CD4-positive, CD25-positive, alpha-beta regulatory T cell (primary cell): Measurements from ENCODE around the gene RNF144A. TPM values are rescaled to one million over a fixed set of nuclear protein-coding genes. Genes with fewer than 3 reads are reported as not detected.
A peak's percentile ranks its signal among the peaks of the same experiment; 100 is the strongest.

Source experiments
- ATAC-seq, 2 donors: fragments of 150-1000 bp; cut with Tn5 transposase; one replicate each; pipeline ENCODE4 v1.10.0; 2021; ENCODE audit warnings: low read depth in 2 of 2, moderate number of reproducible peaks in 2 of 2, moderate library complexity in 1 of 2
- DNase-seq, 3 donors: peaks; one replicate each; pipeline versions ENCODE4 v3.0.0 to v3.0.0-alpha.2; 2012 to 2022; ENCODE audit warnings: mixed read lengths in 1 of 3
- H3K27ac ChIP-seq: one replicate; pipeline ENCODE4 v1.7.0; 2013; ENCODE audit warnings: mild to moderate bottlenecking, low read length; ENCODE audit not compliant: insufficient read depth, poor library complexity, severe bottlenecking
- H3K27me3 ChIP-seq: one replicate; pipeline ENCODE4 v1.7.0; 2013; ENCODE audit warnings: low read length; ENCODE audit not compliant: control insufficient read depth, insufficient read depth
- H3K36me3 ChIP-seq: one replicate; pipeline ENCODE4 v1.7.0; 2013; ENCODE audit warnings: mild to moderate bottlenecking, low read length, moderate library complexity; ENCODE audit not compliant: control insufficient read depth, insufficient read depth
- H3K4me1 ChIP-seq: 2 replicates; pipeline ENCODE4 v1.7.0; 2013; ENCODE audit warnings: mild to moderate bottlenecking, low read length; ENCODE audit not compliant: insufficient read depth, control insufficient read depth, poor library complexity, severe bottlenecking
- H3K4me3 ChIP-seq: one replicate; pipeline ENCODE4 v1.7.0; 2013; ENCODE audit warnings: low read depth, mild to moderate bottlenecking, low read length, moderate library complexity
- H3K9me3 ChIP-seq, 2 experiments: 1 replicate in 1 of 2; 2 replicates in 1 of 2; pipeline ENCODE4 v1.7.0; 2013; ENCODE audit warnings: low read length in 2 of 2, mild to moderate bottlenecking in 1 of 2, moderate library complexity in 1 of 2; ENCODE audit not compliant: control insufficient read depth in 2 of 2
- H3K27ac Mint-ChIP-seq, 3 donors: one replicate each; pipeline ENCODE4 v1.8.0; 2020 to 2022; ENCODE audit warnings: mild to moderate bottlenecking in 3 of 3, mixed read lengths in 3 of 3, moderate library complexity in 2 of 3
- H3K27me3 Mint-ChIP-seq: one replicate; pipeline ENCODE4 v1.8.0; 2022; ENCODE audit warnings: mild to moderate bottlenecking, mixed read lengths
- H3K36me3 Mint-ChIP-seq: one replicate; pipeline ENCODE4 v1.8.0; 2020; ENCODE audit warnings: mixed read lengths
- H3K4me1 Mint-ChIP-seq, 4 donors: one replicate each; pipeline ENCODE4 v1.8.0; 2020 to 2022; ENCODE audit warnings: mixed read lengths in 4 of 4, mild to moderate bottlenecking in 1 of 4
- H3K4me3 Mint-ChIP-seq, 4 donors: one replicate each; pipeline ENCODE4 v1.8.0; 2020 to 2022; ENCODE audit warnings: mild to moderate bottlenecking in 4 of 4, mixed read lengths in 4 of 4, moderate library complexity in 3 of 4
- H3K9me3 Mint-ChIP-seq, 7 donors: one replicate each; pipeline ENCODE4 v1.8.0; 2020 to 2022; ENCODE audit warnings: mixed read lengths in 7 of 7, mild to moderate bottlenecking in 3 of 7, moderate library complexity in 2 of 7
- polyA plus RNA-seq, 4 donors: library from polyadenylated mRNA; unstranded; fragments of 300-500 nt; fragmentation: Illumina TruSeq; gene quantifications; one replicate each; pipeline ENCODE4 v1.2.3, GENCODE V29; 2021
- total RNA-seq: library from RNA; stranded (reverse); gene quantifications from one replicate; pipeline ENCODE4 v1.2.3, GENCODE V29; 2022

The RNF144A gene
- total and polyA plus RNA-seq, 5 donors from 2014 or later = 4.8 to 11.4 (median 8.3) TPM

GRCh38 chr2:6959751-6960150 is 42.5 kb downstream of the RNF144A start:
- H3K36me3 Mint-ChIP-seq = peaks cover 8% of the 10 kb centered on the region

GRCh38 chr2:6960659-6961058 is 43.4 kb downstream of the RNF144A start:
- Mint-ChIP-seq H3K27ac (peak overlapping the region in 2 of 3 donors; percentile 20 to 31), H3K27me3 (no peaks in the 10 kb centered on the region), H3K36me3 (peaks cover 13% of the 10 kb centered on the region), H3K9me3 (peaks cover 0 to 2% (median 0%) of the 10 kb centered on the region in 7 donors), H3K4me1 (peaks cover 0 to 41% (median 19%) of the 10 kb centered on the region in 4 donors), H3K4me3 (no peak overlapping the region)
- H3K27ac ChIP-seq = no peak overlapping the region
- no peak for DNase-seq
- no peak for ATAC-seq
- no peaks in the 10 kb centered on the region for H3K27me3 ChIP-seq
- no peaks in the 10 kb centered on the region for H3K9me3 ChIP-seq
- no peaks in the 10 kb centered on the region for H3K4me1 ChIP-seq
- no peak overlapping the region for H3K4me3 ChIP-seq
- no peaks in the 10 kb centered on the region for H3K36me3 ChIP-seq

More at GRCh38 chr2:6959751-6960150, 42.5 kb downstream of the RNF144A start:
- Histone ChIP-seq H3K9me3 (no peaks in the 10 kb centered on the region), H3K36me3 (no peaks in the 10 kb centered on the region), H3K4me1 (no peaks in the 10 kb centered on the region), H3K27me3 (no peaks in the 10 kb centered on the region), H3K4me3 (no peak overlapping the region), H3K27ac (no peak overlapping the region)
- Mint-ChIP-seq H3K27me3 (no peaks in the 10 kb centered on the region), H3K27ac (peak overlapping the region in 1 of 3 donors; percentile 8), H3K4me3 (no peak overlapping the region), H3K9me3 (peaks cover 0 to 2% (median 0%) of the 10 kb centered on the region in 7 donors), H3K4me1 (peaks cover 0 to 35% (median 17%) of the 10 kb centered on the region in 4 donors)
- ATAC-seq (no peak), DNase-seq (no peak)

GRCh38 chr2:6963727-6964126 is 46.5 kb downstream of the RNF144A start:
- Histone ChIP-seq H3K9me3 (no peaks in the 10 kb centered on the region), H3K4me3 (no peak overlapping the region), H3K27me3 (no peaks in the 10 kb centered on the region), H3K36me3 (no peaks in the 10 kb centered on the region), H3K4me1 (no peaks in the 10 kb centered on the region), H3K27ac (no peak overlapping the region)
- H3K27ac Mint-ChIP-seq = no peak overlapping the region
- ATAC-seq (no peak), DNase-seq (no peak)
- H3K4me3 Mint-ChIP-seq = no peak overlapping the region
- H3K4me1 Mint-ChIP-seq = peaks cover 0 to 45% (median 20%) of the 10 kb centered on the region in 4 donors
- H3K36me3 Mint-ChIP-seq = peaks cover 21% of the 10 kb centered on the region
- no peaks in the 10 kb centered on the region for H3K27me3 Mint-ChIP-seq
- H3K9me3 Mint-ChIP-seq = peaks cover 0 to 2% (median 0%) of the 10 kb centered on the region in 7 donors

GRCh38 chr2:6965071-6965795 is 48.0 kb downstream of the RNF144A start:
- Mint-ChIP-seq H3K4me1 (peaks cover 0 to 32% (median 13%) of the 10 kb centered on the region in 4 donors), H3K27ac (peak overlapping the region in 1 of 3 donors; percentile 55)

GRCh38 chr2:6966446-6966940 is 49.3 kb downstream of the RNF144A start:
- Histone ChIP-seq H3K27me3 (no peaks in the 10 kb centered on the region), H3K4me1 (no peaks in the 10 kb centered on the region), H3K36me3 (peaks cover 5% of the 10 kb centered on the region), H3K4me3 (no peak overlapping the region), H3K27ac (no peak overlapping the region), H3K9me3 (no peaks in the 10 kb centered on the region)
- H3K27me3 Mint-ChIP-seq = no peaks in the 10 kb centered on the region
- DNase-seq (no peak), ATAC-seq (no peak)
- no peak overlapping the region for H3K27ac Mint-ChIP-seq
- peaks cover 36% of the 10 kb centered on the region for H3K36me3 Mint-ChIP-seq
- peaks cover 0 to 29% (median 10%) of the 10 kb centered on the region in 4 donors for H3K4me1 Mint-ChIP-seq
- H3K9me3 Mint-ChIP-seq = peaks cover 0 to 2% (median 0%) of the 10 kb centered on the region in 7 donors
- no peak overlapping the region for H3K4me3 Mint-ChIP-seq

More at GRCh38 chr2:6965071-6965795, 48.0 kb downstream of the RNF144A start:
- Histone ChIP-seq H3K36me3 (no peaks in the 10 kb centered on the region), H3K27ac (no peak overlapping the region), H3K4me3 (no peak overlapping the region), H3K4me1 (no peaks in the 10 kb centered on the region), H3K27me3 (no peaks in the 10 kb centered on the region), H3K9me3 (no peaks in the 10 kb centered on the region)
- peaks cover 25% of the 10 kb centered on the region for H3K36me3 Mint-ChIP-seq
- ATAC-seq = no peak
- H3K27me3 Mint-ChIP-seq = no peaks in the 10 kb centered on the region
- no peak for DNase-seq
- H3K9me3 Mint-ChIP-seq = peaks cover 0 to 2% (median 0%) of the 10 kb centered on the region in 7 donors
- H3K4me3 Mint-ChIP-seq = no peak overlapping the region

- Histone ChIP-seq H3K36me3 (peaks cover 5% of the 10 kb centered on the region), H3K27me3 (no peaks in the 10 kb centered on the region), H3K4me1 (no peaks in the 10 kb centered on the region), H3K9me3 (no peaks in the 10 kb centered on the region), H3K4me3 (no peak overlapping the region), H3K27ac (no peak overlapping the region)
- H3K36me3 Mint-ChIP-seq = peaks cover 35% of the 10 kb centered on the region
- DNase-seq (no peak), ATAC-seq (no peak)
- no peaks in the 10 kb centered on the region for H3K27me3 Mint-ChIP-seq
- no peaks in the 10 kb centered on the region for H3K9me3 Mint-ChIP-seq
- H3K4me3 Mint-ChIP-seq = no peak overlapping the region
- H3K27ac Mint-ChIP-seq = peak overlapping the region in 1 of 3 donors; percentile 10
- H3K4me1 Mint-ChIP-seq = peaks cover 0 to 26% (median 8%) of the 10 kb centered on the region in 4 donors
These were observed 50.1 kb downstream of the RNF144A start for GRCh38 chr2:6967301-6967700.

- Mint-ChIP-seq H3K27me3 (no peaks in the 10 kb centered on the region), H3K36me3 (peaks cover 43% of the 10 kb centered on the region), H3K4me1 (peaks cover 0 to 20% (median 9%) of the 10 kb centered on the region in 4 donors), H3K27ac (peak overlapping the region in 1 of 3 donors; percentile 10), H3K9me3 (no peaks in the 10 kb centered on the region), H3K4me3 (peak overlapping the region in 1 of 4 donors; percentile 64)
- H3K36me3 ChIP-seq = peaks cover 5% of the 10 kb centered on the region
- no peak overlapping the region for H3K4me3 ChIP-seq
- no peak for DNase-seq
- H3K4me1 ChIP-seq = no peaks in the 10 kb centered on the region
- no peaks in the 10 kb centered on the region for H3K9me3 ChIP-seq
- H3K27ac ChIP-seq = no peak overlapping the region
- H3K27me3 ChIP-seq = no peaks in the 10 kb centered on the region
- ATAC-seq = no peak
These were observed 51.3 kb downstream of the RNF144A start for GRCh38 chr2:6968319-6969100.
